CD4-positive, alpha-beta T cell treated with Interferon gamma for 1 hour (primary cell): Measurements from ENCODE around the gene GRM2.
A peak's percentile ranks its signal among the peaks of the same experiment; 100 is the strongest.
"Not testable (repeated sequence)": the region's sequence is repeated elsewhere in the genome, so short reads cannot be mapped to it uniquely, and the experiment has no call there.

Experiments used
- DNase-seq: peaks from one replicate; pipeline ENCODE4 v3.0.0-alpha.2; 2020

Gene GRM2

DNA sequence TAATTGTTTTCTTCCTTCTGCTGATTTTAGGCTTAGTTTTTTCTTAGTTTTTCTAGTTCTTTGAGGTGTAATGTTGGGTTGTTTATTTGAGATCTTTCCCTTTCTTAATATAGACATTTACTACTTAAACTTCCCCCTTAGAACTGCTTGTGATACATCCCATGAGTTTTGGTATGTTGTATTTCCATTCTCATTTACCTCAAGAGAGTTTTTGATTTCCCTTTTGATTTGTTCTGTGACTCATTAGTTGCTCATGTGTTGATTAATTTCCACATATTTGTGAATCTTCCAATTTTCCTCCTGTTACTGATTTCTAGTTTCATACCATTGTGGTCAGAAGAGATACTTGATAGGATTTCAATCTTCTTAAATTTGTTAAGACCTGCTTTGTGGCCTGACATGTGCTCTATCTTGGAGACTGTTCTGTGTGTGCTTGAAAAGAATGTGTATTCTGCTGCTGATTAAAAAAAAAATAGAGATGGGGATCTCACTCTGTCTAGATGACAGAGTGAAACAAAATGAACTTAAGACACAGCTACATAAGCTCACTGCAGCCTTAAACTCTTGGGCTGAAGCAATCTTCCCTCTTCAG lies 22.3 kb downstream of the GRM2 start:
- DNase-seq, result no peak

- DNase-seq, result no peak
Measured at GRCh38 chr3:51733859-51734571, 27.1 kb downstream of the GRM2 start.

DNA sequence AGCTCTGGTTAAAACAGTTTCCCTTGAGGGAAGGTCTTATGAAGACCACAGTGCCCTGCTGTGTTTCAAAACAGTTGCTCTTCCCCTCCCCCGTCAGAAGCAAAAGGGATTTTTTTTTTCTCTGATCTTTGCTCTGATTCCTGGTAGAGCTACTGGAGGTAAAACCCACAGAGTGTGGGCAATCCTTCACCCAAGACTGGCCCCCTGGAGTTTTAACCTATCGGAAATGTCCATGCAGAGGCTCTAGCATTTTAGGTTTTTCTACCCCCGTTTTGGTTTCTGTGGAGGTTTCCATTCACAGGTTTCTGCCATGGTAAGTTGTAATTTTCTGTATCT lies 27.7 kb downstream of the GRM2 start:
- DNase-seq, result no peak

GRCh38 chr3:51735039-51735438 lies 28.2 kb downstream of the GRM2 start:
- no peak for DNase-seq

DNA sequence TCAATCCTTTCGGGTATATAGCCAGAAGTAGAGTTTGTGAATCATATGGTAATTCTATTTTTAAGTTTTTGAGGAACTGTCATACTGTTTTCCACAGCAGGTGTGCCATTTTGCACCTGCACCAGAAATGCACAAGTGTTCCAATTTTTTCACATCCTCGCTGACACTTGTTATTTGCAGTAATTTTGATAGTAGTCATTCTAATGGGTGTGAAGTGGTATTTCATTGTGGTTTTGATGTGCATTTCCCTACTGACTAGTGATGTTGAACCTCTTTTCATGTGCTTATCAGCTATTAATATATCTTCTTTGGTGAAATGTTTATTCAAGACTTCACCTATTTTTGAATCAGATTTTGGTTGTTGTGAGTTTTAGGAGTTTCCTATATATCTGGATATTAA lies 29.1 kb downstream of the GRM2 start:
- DNase-seq, result no peak

DNA sequence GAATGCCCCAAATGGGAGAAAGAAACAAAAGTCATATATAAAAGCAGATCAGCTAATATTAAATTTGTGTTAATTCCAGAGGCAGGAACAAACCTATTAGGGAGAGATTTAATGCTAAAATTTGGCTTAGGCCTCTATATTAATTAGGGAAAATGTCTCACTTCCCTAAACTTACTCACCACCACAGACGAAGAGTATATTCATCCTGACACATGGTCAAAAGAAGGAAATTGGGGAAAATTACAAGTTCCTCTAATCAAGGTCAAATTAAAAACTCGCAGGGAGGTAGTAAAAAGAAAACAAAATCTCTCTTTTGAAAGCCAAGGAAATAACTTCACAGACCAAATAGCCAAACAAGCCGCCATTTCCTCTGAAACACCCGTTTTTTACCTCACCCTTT lies 32.2 kb downstream of the GRM2 start:
- no peak for DNase-seq

GRCh38 chr3:51742320-51742719 lies 35.5 kb downstream of the GRM2 start:
- DNase-seq, result not testable (repeated sequence)

GRCh38 chr3:51742978-51743377 lies 36.1 kb downstream of the GRM2 start:
- DNase-seq, result peak; percentile 23

DNA sequence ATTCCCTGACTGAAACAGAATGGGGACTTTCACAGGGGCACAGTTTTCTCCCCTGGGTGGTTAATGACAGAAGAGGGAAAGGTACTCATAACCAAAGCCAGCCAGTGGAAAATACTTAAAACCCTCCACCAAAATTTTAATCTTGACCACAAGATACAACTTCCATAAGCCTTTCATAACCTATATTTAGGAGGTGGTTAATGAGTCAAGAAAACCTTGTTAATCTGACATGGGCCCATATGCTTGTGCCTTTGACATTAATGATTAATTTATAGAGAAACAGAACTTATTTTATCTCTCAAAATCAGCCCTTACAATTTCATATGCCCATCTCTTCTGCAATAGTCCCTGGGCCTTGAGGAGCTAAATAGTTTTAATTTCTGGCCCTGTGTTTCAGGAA lies 41.0 kb downstream of the GRM2 start:
- no peak for DNase-seq

DNA sequence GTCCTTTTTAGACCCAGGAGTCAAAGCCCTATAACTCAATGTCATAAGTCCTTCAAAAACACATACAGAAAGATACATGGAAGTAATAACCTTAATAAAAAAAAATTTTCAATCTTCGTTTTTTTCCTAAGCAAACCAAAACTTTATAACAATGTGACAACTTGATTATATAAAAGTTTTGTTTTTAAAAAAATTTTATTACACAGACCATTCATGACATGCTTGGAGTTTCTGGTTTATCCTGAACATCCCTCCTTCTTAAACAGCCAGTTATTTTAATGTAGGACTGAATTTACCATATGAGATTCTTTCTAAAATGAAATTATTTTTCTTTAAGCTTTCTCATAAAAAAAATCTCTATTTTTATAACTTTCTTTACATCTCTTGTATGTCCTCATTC lies 41.5 kb downstream of the GRM2 start:
- no peak for DNase-seq

GRCh38 chr3:51750878-51751277 lies 44.0 kb downstream of the GRM2 start:
- no peak for DNase-seq

GRCh38 chr3:51751287-51751686 lies 44.4 kb downstream of the GRM2 start:
- DNase-seq, result no peak

DNA sequence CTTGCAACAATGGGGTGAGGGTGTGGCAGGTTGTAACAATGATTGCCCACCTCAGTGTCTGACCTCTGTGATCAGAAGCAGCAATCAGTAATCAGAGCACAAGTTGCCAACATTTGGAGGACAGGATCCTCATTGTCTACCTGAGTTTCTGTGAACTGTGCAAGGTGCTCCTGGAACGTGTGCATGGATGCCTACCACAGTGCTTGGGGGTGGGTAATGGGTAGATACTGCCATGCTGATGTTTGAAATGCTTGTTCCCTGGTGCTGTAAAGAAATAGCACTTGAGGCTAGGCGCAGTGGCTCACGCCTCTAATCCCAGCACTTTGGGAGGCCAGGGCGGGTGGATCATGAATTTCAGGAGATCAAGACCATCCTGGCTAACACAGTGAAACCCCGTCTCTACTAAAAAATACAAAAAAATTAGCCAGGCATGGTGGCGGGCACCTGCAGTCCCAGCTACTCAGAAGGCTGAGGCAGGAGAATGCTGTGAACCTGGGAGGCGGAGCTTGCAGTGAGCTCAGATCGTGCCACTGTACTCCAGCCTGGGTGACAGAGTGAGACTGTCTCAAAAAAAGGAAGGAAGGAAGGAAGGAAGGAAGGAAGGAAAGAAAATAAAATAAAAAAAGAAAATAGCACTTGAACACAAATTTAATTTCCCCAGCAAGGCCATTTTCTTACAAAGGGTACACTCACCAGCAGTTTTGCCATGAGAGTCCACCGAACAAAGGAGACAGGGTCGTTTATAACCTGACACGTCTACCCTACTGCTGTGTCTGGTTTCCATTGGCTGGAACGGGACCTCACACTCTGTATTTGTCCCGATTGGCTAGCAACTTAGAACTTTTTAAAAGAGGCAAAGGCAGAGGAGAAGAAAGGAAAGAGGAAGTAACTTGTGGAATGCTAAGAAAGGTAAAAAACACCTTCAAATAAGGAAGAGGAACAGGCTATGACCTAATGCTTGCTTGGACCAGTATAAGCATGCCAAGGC lies 47.2 kb downstream of the GRM2 start:
- DNase-seq, result not testable (repeated sequence)

- no peak for DNase-seq
Measured at GRCh38 chr3:51759203-51759602, 52.3 kb downstream of the GRM2 start.
